ENCODE data around the gene TRA2A. TPM values are rescaled to one million over a fixed set of nuclear protein-coding genes. Genes with fewer than 3 reads are reported as not detected.
A peak's percentile ranks its signal among the peaks of the same experiment; 100 is the strongest.

The TRA2A gene
- total and polyA plus RNA-seq, 2 donors (not counting 3 experiments of a cell fraction or from before 2014, with no cell fraction given) = 55.1 to 112 TPM

- BruUV-seq (replicated peaks) = no TSS peak
- TF ChIP-seq CTCF (IDR thresholded peaks at IDR 0.05; ENCODE audit: extremely low read depth in 1 of 2, insufficient read depth in 1 of 2, low read depth in 1 of 2, low read length in 2 of 2) (peak; percentile 82 to 97), EZH2 (IDR thresholded peaks at IDR 0.05; ENCODE audit: borderline replicate concordance, low read depth, low read length, severe bottlenecking) (no peak)
- H3K27ac ChIP-seq (ENCODE audit: insufficient read depth, low read depth, low read length) = no peak overlapping the region
- peaks cover 0 to 2% of the 10 kb centered on the region in 2 experiments for H3K27me3 ChIP-seq (ENCODE audit: control insufficient read depth in 2 of 2, insufficient read depth in 2 of 2, low read length in 2 of 2)
- no peaks in the 10 kb centered on the region for H3K4me1 ChIP-seq (ENCODE audit: control insufficient read depth, extremely low read depth, insufficient read depth, low read length)
- dilution Hi-C loops (cut with MboI; ENCODE audit: extremely low pct_ligation_motif_present, low sequenced_read_pairs) = no loop called here
- H3K4me2 ChIP-seq (ENCODE audit: insufficient read depth, low read length) = no peak overlapping the region
- H4K20me1 ChIP-seq (replicated peaks; ENCODE audit: control insufficient read depth, extremely low read depth, insufficient read depth, low read length) = no peaks in the 10 kb centered on the region
- H2AFZ ChIP-seq (ENCODE audit: low read depth, low read length) = no peak overlapping the region
- no peaks in the 10 kb centered on the region for H3K9me1 ChIP-seq (replicated peaks; ENCODE audit: control insufficient read depth, extremely low read depth, insufficient read depth, low read length)
- no peak overlapping the region for H3K4me3 ChIP-seq (replicated peaks in 1 of 3; ENCODE audit: insufficient read depth in 1 of 3, low read depth in 1 of 3, low read length in 3 of 3)
- ChIA-PET CTCF (interaction anchor here (0.6 to 6.8 kb wide), 39 partner anchors 10 to 1217 kb away, joined by 3 to 96 read pairs (median 4); partner anchors contain the start of genes CCDC126 and STK31), POLR2A (no interaction called here)
- DNase-seq (ENCODE audit: low read depth, low spot score) (peak; percentile 91), FAIRE-seq (peak; percentile 97)
- intact Hi-C loops (cut with micrococcal nuclease) = loop anchor here (1.0 to 5.0 kb wide), 7 partner anchors 24 to 835 kb away; no protein-coding TSS in a partner anchor
- H3K9me3 ChIP-seq (replicated peaks; ENCODE audit: control insufficient read depth, insufficient read depth, low read length) = no peaks in the 10 kb centered on the region
- no peaks in the 10 kb centered on the region for H3K36me3 ChIP-seq (ENCODE audit: control insufficient read depth in 2 of 2, extremely low read depth in 1 of 2, insufficient read depth in 2 of 2, low read length in 2 of 2)
- no peak overlapping the region for H3K9ac ChIP-seq (replicated peaks; ENCODE audit: extremely low read depth, insufficient read depth, low read length)
- H3K79me2 ChIP-seq (ENCODE audit: control insufficient read depth, insufficient read depth, low read length) = no peaks in the 10 kb centered on the region
Measured at GRCh38 chr7:23546897-23547572, 15.3 kb upstream of the TRA2A start.

GRCh38 chr7:23545493-23545892, 13.7 kb upstream of the TRA2A start:
- POLR2A ChIA-PET = interaction anchor here (0.7 kb wide), 1 partner anchor 369 kb away, joined by 3 read pairs; no protein-coding TSS in a partner anchor
- no peaks in the 10 kb centered on the region for H3K4me1 ChIP-seq (ENCODE audit: control insufficient read depth, extremely low read depth, insufficient read depth, low read length)
- no peaks in the 10 kb centered on the region for H3K9me3 ChIP-seq (replicated peaks; ENCODE audit: control insufficient read depth, insufficient read depth, low read length)
- peaks cover 0 to 2% of the 10 kb centered on the region in 2 experiments for H3K27me3 ChIP-seq (ENCODE audit: control insufficient read depth in 2 of 2, insufficient read depth in 2 of 2, low read length in 2 of 2)
- no peak for TF ChIP-seq EZH2 (IDR thresholded peaks at IDR 0.05; ENCODE audit: borderline replicate concordance, low read depth, low read length, severe bottlenecking)
- TF ChIP-seq FOS (IDR thresholded peaks at IDR 0.05; ENCODE audit: borderline replicate concordance, insufficient read depth, low read length) = no peak
- TF ChIP-seq GATA2 (IDR thresholded peaks at IDR 0.05; ENCODE audit: insufficient read depth, insufficient read length, low read depth, low read length) = no peak
- no peak for TF ChIP-seq MYC (IDR thresholded peaks at IDR 0.05; ENCODE audit: low read depth, low read length)
- TF ChIP-seq JUN (IDR thresholded peaks at IDR 0.05; ENCODE audit: borderline replicate concordance, insufficient read depth, insufficient read length, low read depth) = no peak
- no peak for TF ChIP-seq POLR2A (IDR thresholded peaks at IDR 0.05; ENCODE audit: low read depth, low read length)
- no peak for TF ChIP-seq POLR2AphosphoS5 (IDR thresholded peaks at IDR 0.05; ENCODE audit: insufficient read depth, low read depth, low read length)
- intact Hi-C loops (cut with micrococcal nuclease) = loop anchor here (2.0 to 5.0 kb wide), 2 partner anchors 115 to 837 kb away; no protein-coding TSS in a partner anchor
- no peaks in the 10 kb centered on the region for H3K9me1 ChIP-seq (replicated peaks; ENCODE audit: control insufficient read depth, extremely low read depth, insufficient read depth, low read length)
- no TSS peak for BruUV-seq (replicated peaks)
- no peak overlapping the region for H2AFZ ChIP-seq (ENCODE audit: low read depth, low read length)
- no peak for DNase-seq (ENCODE audit: low read depth, low spot score)
- CTCF ChIA-PET = interaction anchor here (1.0 to 6.8 kb wide), 5 partner anchors 166 to 360 kb away, joined by 3 to 96 read pairs (median 6); partner anchors contain the start of gene STK31
- H3K4me2 ChIP-seq (ENCODE audit: insufficient read depth, low read length) = no peak overlapping the region
- no peaks in the 10 kb centered on the region for H3K79me2 ChIP-seq (ENCODE audit: control insufficient read depth, insufficient read depth, low read length)
- no peaks in the 10 kb centered on the region for H4K20me1 ChIP-seq (replicated peaks; ENCODE audit: control insufficient read depth, extremely low read depth, insufficient read depth, low read length)
- no peak overlapping the region for H3K4me3 ChIP-seq (replicated peaks in 1 of 3; ENCODE audit: insufficient read depth in 1 of 3, low read depth in 1 of 3, low read length in 3 of 3)
- FAIRE-seq = no peak
- H3K27ac ChIP-seq (ENCODE audit: insufficient read depth, low read depth, low read length) = no peak overlapping the region
- dilution Hi-C loops (cut with MboI; ENCODE audit: extremely low pct_ligation_motif_present, low sequenced_read_pairs) = no loop called here
- H3K36me3 ChIP-seq (ENCODE audit: control insufficient read depth in 2 of 2, extremely low read depth in 1 of 2, insufficient read depth in 2 of 2, low read length in 2 of 2) = no peaks in the 10 kb centered on the region
- no peak overlapping the region for H3K9ac ChIP-seq (replicated peaks; ENCODE audit: extremely low read depth, insufficient read depth, low read length)
